Left renal pelvis (tissue), 4 donors: ENCODE results near the gene RIN1. TPM values are rescaled to one million over a fixed set of nuclear protein-coding genes. Genes with fewer than 3 reads are reported as not detected.
"Not testable (repeated sequence)": the region's sequence is repeated elsewhere in the genome, so short reads cannot be mapped to it uniquely, and the experiment has no call there.

Experiments used
- DNase-seq, 4 donors: peaks; one replicate each; pipeline ENCODE4 v3.0.0-alpha.2; 2013; ENCODE audit warnings: low read depth in 4 of 4, low spot score in 3 of 4
- polyA plus RNA-seq, 4 donors: library from polyadenylated mRNA; unstranded; fragments of 120-200 nt; gene quantifications; one replicate each; pipeline ENCODE4 v1.2.1, GENCODE V29; 2013; ENCODE audit not compliant: insufficient read length in 4 of 4

RIN1 gene, protein sequence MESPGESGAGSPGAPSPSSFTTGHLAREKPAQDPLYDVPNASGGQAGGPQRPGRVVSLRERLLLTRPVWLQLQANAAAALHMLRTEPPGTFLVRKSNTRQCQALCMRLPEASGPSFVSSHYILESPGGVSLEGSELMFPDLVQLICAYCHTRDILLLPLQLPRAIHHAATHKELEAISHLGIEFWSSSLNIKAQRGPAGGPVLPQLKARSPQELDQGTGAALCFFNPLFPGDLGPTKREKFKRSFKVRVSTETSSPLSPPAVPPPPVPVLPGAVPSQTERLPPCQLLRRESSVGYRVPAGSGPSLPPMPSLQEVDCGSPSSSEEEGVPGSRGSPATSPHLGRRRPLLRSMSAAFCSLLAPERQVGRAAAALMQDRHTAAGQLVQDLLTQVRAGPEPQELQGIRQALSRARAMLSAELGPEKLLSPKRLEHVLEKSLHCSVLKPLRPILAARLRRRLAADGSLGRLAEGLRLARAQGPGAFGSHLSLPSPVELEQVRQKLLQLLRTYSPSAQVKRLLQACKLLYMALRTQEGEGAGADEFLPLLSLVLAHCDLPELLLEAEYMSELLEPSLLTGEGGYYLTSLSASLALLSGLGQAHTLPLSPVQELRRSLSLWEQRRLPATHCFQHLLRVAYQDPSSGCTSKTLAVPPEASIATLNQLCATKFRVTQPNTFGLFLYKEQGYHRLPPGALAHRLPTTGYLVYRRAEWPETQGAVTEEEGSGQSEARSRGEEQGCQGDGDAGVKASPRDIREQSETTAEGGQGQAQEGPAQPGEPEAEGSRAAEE
- 1 to 10 TPM; 1.7 to 3.7 (median 2.5) TPM for polyA plus RNA-seq

DNA sequence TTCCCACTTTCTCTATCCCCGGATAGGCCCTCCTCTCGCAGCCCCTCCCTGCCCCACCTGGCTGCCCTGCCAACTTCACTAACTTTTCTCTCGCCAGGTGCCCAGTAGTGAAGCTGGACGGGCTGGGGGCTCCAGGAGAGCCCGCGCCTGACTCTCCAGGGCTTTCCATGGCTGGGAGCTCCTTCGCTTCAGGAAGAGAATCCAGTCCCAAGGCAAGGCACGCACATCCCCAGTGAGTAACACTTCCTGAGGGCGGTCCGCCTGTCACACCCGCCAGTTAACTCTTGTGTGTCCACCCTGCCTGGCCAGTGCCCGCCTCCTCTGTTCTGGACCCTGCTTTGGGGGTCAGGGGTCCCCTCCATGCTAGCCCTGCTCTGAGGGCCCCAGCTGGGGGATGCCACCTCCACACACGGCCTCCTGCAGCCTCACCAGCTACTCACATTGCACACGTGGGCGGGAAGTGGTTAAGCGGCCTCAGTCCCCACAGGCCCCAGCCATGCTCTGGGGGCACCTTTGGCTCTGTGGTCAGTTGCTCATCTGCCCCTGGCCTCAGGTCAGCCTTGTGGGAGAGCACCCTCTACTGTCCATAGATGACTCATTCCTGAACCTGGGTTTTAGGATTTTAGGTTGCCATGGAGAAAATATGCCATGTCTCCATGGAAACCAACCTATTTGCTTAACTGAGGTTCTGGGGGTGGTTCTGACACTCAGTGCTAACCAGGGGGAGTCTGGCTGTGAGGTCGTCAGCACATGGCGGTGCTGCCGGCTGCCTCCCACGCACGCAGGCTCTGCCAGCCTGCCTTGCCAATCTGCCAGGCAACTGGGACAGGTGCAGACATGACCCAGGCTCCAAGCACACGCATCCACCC, at the start of gene RIN1:
TSS of gene RIN1 (minus strand) at position 201 of the 869 bp plus-strand sequence. CDS start at position 169, 32 bp downstream.
- no peak for DNase-seq

DNA sequence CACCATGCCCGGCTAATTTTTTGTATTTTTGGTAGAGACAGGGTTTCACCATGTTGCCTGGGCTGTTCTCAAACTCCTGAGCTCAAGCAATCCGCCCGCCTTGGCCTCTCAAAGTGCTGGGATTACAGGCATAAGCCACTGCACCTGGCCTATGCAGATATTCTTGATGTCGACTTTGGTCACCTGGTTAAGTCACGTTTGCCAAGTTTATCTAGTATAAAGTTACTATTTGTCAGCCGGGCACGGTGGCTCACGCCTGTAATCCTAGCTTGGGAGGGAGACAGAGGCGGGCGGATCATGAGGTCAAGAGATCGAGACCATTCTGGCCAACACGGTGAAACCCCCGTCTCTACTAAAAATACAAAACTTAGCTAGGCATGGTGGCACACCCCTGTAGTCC, 48.1 kb upstream of the RIN1 start:
- not testable (repeated sequence) for DNase-seq

DNA sequence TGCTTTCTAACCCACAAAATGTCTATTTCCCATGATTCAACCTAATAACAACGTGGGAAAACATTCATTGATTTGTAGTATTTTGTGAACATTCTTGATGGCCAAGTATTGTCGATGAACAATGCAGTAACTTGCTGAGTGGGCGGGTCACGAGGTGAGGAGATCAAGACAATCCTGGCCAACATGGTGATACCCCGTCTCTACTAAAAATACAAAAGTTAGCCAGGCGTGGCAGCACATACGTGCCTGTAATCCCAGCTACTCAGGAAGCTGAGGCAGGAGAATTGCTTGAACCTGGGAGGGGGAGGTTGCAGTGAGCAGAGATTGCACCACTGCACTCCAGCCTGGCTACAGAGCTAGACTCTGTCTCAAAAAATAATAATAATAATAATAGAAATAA, 44.0 kb upstream of the RIN1 start:
- DNase-seq = not testable (repeated sequence)

DNA sequence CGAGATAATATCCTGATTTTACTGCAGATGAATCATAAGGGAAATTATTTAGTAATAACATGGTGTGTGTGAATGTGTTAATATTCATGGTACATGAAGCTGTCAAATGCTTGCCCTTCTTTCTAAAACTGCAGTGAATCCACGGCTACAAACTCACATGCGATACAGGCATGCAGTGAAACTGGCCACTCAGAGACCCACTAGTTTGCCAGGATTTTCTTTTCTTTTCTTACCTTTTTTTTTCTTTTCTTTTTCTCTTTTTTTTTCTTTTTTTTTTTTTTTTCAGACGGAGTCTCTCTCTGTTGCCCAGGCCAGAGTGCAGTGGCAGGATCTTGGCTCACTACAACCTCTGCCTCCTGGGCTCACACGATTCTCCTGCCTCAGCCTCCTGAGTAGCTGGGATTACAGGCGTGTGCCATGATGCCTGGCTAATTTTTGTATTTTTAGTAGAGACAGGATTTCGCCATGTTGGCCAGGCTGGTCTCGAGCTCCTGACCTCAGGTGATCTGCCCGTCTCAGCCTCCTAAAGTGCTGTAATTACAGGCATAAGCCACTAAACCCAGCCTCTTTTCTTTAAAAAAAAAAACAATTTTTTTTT, 37.6 kb upstream of the RIN1 start:
- not testable (repeated sequence) for DNase-seq

DNA sequence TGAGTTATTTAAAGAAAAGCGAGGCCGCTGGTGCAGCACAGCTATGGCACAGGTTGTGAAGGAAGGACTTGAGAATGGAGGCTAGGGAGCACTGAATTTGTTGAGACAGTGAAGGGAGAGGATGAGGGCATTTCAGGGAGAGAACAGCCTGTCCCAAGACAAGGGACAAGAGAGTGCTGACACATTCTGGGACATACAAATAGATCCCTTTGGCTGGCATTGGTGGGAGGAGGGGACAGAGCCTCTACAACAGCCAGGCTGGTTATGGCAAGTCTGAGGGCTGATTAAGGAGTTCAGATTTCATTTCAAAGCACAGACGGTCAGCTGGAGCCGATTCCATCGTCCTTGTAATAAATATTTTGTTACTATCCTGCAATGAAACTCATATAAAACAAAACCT, 37.0 kb upstream of the RIN1 start:
- DNase-seq = no peak

DNA sequence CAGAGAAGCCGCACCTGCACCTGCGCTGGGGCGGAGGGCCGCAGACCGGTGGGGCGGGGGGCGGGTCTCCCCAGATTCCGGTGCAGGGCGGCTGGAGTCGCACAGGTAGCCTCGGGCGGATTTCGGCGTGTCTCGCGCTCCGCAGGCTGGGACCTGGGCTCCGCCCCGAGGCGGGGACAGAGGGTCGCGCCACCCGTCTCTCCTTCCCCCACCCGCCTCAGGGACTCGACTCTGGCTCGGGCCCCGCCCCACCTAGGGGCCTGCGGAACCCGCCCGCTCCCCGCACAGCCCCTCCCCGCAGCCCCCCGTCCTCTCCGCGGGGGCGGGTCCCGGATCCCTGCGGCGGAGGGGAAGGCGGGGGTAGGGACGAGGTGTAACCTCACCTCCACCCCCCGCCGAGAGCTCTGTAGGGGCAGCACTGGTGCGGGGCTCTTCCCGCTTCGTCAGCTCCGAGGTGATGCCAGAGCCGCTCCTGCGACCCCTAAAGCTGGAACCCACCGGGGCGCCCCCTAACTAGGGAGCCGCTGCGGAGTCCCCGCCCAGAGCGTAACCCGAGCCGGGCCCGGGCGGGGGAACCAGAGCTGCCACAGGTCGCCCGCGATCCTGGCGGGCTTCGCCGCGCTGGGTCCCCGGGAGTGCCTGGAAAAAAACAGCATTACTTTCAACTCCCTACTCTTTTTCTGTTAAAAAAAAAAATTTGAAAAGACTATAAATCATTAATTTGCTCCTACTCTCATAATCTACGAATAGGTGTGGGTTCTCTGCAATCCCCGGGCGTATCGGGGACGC, 35.6 kb upstream of the RIN1 start, which contains the start of gene SLC29A2:
TSS of gene SLC29A2 (minus strand) at position 134 of the 789 bp plus-strand sequence. CDS start 169 bp downstream, outside the sequence.
- DNase-seq = peak; percentile 63 to 81 (median 65)

DNA sequence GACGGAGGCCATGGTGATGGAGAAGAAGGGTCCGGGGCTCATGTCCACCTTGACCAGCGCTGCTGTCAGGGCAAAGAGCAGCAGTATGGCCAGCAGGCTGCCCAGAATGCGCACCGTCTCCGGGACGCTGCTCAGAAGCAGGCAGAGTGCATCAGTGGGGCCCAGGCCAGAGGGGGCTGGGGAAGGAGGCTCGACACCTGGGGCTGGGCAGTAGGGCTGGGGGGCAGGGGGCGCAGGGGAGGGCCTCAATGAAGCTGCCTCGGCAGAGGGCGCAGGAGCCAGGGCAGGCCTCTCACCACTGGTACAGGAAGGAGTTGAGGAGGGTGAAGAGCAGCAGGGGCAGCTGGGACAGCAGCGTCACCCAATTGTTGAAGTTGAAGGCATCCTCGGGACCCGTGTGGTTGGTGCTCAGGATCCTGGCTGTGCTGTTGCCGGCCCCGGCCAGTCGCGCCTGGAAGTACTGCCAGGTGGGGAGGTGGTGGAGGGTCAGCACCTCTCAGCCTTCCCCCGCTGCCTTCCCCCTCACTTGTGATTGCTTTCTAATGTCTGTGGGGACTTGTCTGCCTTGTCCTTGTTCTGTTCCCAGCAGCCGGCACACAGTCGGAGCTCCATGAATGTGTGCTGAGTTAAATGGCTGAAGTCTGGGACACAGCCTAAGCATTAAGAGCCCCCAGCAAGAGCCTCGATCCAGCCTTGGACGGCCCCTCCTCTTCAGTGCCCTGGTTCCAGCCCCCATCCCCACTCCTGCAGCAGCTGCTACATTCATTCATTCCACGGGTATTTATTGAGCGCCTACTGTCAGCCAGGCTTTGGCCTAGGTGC, 33.0 kb upstream of the RIN1 start:
- no peak for DNase-seq

DNA sequence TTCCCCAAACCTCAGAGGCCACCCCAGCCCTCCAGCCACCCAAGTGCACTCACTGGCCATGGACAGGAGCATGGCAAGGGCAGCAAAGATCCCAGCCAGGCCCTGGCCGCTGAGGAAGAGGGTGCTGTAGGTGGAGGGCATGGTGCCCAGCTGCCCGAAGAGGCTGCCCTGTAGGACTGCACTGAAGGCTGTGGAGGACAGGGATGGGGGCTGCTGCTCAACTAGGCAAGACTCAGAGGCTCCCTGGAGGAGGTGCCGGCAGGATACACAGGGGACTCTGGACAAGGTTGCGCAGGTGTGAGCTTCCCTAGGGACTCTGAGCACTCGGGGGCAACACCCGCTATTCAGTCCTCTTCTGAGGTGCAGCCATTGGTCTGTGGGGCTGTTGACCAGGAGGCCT, 32.2 kb upstream of the RIN1 start:
- DNase-seq = no peak

DNA sequence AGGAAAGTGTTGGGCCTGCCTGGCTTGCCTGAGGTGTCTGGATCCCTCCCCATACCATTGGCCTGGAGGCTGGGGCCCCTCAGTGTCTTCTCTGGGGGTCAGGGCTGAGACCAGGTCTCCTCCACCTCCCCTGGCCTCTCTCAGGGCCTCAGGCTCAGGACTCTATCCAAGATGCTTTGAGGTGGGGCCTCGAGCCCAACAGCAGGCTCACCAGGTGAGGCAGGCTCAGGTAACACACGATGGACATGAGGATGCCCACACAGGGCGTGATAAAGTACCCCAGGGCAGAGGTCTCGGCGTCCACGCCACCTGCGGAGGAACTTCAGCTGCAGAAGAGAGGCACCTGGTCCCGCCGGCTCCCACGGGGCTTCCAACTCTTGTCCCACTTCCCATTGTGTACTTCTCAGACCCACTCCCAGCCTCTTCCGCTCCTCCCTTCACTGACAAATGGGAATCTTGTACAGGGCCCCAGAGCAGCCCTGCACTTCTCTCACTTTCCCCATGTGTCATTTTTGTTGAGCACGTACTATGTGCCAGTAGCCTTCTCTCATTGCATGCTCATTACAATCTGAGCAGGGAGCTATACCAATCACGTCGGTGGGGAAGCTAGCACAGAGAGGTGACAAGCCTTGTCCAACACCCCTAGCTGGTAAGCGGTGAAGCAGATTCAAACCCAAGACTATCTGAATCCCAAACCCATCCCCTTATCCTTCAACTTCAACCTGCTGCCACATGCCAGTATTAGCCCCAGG, 31.5 kb upstream of the RIN1 start:
- DNase-seq = no peak

DNA sequence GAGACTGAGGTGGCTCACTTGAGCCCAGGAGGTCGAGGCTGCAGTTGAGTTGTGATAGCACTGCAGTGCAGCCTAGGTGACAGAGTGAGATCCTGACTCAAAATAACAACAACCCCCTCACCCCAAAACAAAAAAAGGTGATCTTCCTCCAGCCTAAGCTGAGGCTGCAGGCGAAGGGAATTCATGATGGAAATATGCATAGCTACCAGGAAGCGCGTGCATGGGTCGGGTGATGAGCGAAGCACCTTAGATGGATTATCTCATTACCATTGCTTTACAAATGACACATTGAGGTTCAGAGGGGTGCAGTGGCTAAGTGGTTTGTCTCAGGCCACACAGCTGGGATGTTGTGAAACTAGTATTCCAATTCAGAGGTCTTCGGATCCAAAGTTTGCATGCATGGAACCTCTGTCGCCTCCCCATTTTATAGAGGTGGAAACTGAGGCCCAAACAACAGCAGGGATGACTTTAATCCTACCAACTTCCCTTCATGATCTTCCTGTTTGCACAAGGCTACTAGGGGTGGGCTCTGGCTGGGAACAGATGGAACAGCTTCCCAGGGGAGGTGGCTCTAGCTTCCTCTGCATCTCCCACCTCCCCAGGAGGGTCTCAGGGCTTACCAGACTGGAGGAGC, 30.7 kb upstream of the RIN1 start:
- DNase-seq = no peak

DNA sequence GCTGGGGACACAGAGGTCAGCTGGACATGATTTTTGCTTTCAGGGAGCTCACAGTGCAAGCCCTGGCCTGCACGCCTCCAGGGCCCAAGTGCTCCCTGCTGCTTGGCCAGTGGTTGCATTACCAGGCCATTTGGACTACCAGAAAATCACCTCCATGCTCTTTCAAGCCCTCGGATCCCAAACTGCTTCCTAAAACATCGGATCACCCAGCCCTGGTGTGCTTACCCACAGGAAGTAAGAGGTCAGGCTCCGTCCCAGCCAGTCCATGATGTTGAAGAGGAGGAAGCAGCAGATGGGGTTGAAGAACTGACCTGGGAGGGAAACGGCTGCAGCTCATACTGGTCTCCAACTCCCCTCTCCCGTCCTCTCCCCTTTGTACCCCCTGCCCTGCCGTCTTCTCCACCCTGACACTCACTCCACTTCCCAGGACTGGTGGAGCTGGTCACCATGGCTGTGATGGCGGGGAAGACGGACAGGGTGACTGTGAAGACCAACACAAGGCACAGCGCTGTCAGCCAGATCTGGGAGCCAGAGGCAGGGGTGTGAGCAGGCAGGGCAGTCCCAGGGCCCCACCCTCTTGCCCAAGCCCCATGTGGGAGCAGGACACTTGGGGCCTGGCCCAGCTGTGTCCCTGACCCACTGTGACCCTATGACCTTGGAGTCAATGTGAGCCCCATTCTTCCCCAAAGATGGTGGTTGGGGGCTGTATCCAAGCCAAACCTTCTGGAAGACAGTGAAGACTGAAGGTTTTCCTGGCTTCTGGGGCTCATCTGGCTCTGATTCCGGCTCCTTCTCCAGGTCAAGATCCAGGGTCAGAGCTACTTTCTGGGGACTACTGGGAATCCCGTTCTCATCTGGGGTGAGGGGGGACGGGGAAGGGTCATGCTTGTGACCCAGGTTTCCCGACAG, 29.7 kb upstream of the RIN1 start:
- DNase-seq = no peak

DNA sequence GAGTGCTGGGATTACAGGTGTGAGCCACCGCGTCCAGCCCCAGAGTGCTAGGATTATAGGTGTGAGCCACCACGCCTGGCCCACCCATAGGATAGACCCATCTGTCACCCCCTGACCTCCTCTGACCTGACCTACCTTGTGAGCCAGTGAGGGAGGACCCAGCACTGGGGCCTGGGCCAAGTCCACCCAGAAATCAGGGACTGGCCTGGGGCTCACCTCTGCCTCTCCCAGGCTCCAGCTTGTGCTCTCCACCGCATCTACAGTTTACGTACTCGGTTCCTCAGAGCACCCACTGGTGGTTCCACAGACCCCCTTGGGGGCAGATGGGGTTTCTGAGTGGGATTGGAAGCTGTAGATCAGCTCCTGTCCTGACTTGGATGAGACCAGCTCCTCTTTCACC, 28.9 kb upstream of the RIN1 start:
- DNase-seq = no peak

DNA sequence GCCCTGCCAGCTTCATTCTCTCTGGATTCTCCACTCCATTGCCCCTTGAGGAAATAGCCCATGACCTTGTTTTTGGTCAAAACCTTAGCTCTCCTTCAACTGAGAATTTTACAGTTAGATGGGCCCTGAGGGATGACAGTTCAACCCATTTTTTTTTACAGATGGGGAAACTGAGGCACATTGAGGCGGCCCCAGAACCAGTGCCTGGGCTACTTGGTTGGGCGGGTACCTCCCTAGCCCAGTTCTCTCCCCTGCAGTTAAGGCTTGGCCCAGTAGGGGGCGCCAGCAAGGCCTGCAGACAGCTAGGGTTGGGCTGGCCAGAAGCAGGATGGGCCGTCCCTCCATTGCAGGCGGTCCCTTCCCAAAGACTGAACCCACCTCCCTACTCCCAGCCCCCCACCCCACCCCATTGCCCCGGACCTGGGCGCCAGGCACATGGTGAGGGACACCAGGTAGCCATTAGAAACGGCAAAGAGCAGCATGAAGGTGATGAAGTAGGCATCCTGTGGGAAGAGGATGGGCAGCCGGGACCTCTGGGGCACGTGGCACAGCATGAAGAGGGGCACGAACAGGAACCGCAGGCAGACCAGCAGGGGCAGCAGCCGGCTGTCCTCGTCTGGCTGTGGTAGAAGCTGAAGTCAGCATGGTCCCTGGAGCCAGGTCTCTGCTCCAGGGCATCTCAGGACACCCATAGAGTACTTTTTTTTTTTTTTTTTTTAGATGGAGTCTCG, 27.7 kb upstream of the RIN1 start:
- DNase-seq = no peak

DNA sequence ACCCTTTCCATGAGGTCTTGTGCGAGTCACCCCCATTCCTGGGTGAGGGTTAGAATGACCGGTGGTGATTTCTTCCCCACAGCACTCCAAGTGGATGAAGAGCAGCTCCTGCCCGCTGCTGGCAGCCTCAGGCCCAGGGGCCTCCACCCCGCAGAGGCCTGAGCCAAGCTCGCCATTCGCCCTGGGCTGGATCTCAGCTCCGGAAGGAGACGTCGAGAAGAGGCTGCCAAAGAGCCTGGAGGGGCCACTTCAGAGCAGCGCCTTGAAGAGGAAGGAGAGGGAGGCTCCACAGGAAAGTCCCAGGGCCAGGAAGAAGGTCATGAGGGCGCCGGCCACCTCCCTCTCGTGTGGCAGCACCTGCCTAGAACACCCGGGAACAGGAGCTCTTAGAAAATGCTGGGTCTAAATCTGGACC, 27.0 kb upstream of the RIN1 start:
- no peak for DNase-seq

DNA sequence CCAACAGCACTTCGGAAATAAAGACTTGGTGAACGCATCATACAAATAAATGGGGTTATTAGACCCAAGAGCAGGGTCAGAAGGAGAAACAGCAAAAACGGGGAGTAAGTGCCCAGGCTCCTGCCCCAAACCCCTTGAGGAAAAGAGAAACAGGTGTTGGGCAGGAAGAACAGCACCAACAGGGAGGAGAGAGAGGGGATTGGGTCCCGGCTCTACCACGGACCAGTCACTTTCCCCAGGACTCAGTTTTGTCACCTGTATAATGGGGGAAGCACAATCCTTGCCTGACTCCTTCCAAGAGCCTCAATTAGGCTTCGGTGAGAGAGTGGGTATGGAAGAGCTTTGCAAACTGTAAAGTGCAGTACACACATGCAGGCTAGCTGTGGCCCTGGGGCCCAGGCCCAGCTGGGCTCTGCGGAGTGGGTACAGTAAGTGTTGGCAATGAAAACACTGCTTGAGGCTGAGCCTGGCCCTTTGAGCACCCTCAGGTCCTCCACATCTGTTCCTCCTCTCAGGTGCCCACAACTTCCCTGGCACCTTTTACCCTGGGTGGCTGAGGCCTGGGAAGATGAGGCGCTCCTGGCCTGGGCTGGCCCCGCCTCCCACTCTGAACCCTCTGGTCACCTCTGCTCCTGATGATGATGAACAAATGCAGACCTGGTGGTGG, 26.4 kb upstream of the RIN1 start:
- no peak for DNase-seq
